Suprapubic skin (tissue), 3 donors: ENCODE results near the gene PEAK3.

Source experiments
- CTCF ChIP-seq, 2 donors: fragments of 200-600 bp in 1 of 2; fragments of 450-650 bp in 1 of 2; sonication (generic) in 1 of 2; IDR thresholded peaks; one replicate each; pipeline ENCODE4 v1.5.1; 2016 to 2019; ENCODE audit warnings: antibody characterized with exemption in 2 of 2, mild to moderate bottlenecking in 1 of 2, moderate library complexity in 1 of 2
- POLR2A ChIP-seq, 2 donors: fragments of 450-650 bp; IDR thresholded peaks; one replicate each; pipeline ENCODE4 v1.6.1; 2017; ENCODE audit warnings: antibody characterized with exemption in 2 of 2, mild to moderate bottlenecking in 2 of 2, moderate library complexity in 2 of 2

- TF ChIP-seq CTCF (IDR thresholded peaks at IDR 0.05) (no peak), POLR2A (IDR thresholded peaks at IDR 0.05) (no peak)
These were observed 13.5 kb downstream of the PEAK3 start for GRCh38 chr19:2268480-2268830.
